K562 (cell line): ENCODE measurements around the gene HSD11B1L. TPM values are rescaled to one million over a fixed set of nuclear protein-coding genes. Genes with fewer than 3 reads are reported as not detected.

Experiments
- BCOR ChIP-seq: fragments of 450-650 bp; IDR thresholded peaks from 2 replicates; pipeline ENCODE4 v1.6.1; 2016
- EP400 ChIP-seq: fragments of 450-650 bp; IDR thresholded peaks from 2 replicates; pipeline ENCODE4 v1.6.1; 2017; ENCODE audit warnings: antibody characterized with exemption, mild to moderate bottlenecking, moderate library complexity
- GATAD2A ChIP-seq: fragments of 450-650 bp; IDR thresholded peaks from 2 replicates; pipeline ENCODE4 v1.6.1; 2017
- MYBL2 ChIP-seq, 2 experiments: fragments of 450-650 bp in 1 of 2; sonication (generic) in 1 of 2; formaldehyde crosslinking in 1 of 2; IDR thresholded peaks; 2 replicates each; pipeline versions ENCODE4 v1.6.1 to v1.8.1; 2017 to 2022; ENCODE audit warnings: borderline replicate concordance in 1 of 2, inconsistent platforms in 1 of 2, low read depth in 1 of 2, mild to moderate bottlenecking in 1 of 2, missing genetic modification reagents in 1 of 2, moderate library complexity in 1 of 2
- PHB ChIP-seq: fragments of 250-450 bp; sonication (Bioruptor Pico); IDR thresholded peaks from 2 replicates; pipeline ENCODE4 v1.5.0; 2021
- PHB2 ChIP-seq: fragments of 450-650 bp; IDR thresholded peaks from 2 replicates; pipeline ENCODE4 v1.6.1; 2017; ENCODE audit warnings: low read depth
- PURB ChIP-seq: sonication (generic); formaldehyde crosslinking; IDR thresholded peaks from 2 replicates; pipeline ENCODE4 v1.9.0; 2021; ENCODE audit warnings: low read depth, mild to moderate bottlenecking, missing genetic modification reagents
- RB1 ChIP-seq: fragments of 450-650 bp; IDR thresholded peaks from 2 replicates; pipeline ENCODE4 v1.6.1; 2017; ENCODE audit warnings: low read depth, mild to moderate bottlenecking
- TCFL5 ChIP-seq: fragments of 250-450 bp; sonication (Bioruptor Pico); conservative IDR thresholded peaks from 2 replicates; pipeline ENCODE4 v1.6.1; 2021; ENCODE audit warnings: mild to moderate bottlenecking, moderate library complexity, matching md5 sums
- ZKSCAN1 ChIP-seq: fragments of 150-350 bp; IDR thresholded peaks from 2 replicates; pipeline ENCODE4 v1.6.1; 2016; ENCODE audit warnings: low read depth, low read length
- ZNF175 ChIP-seq: fragments of 200-800 bp; sonication (Bioruptor generic); IDR thresholded peaks from 2 replicates; pipeline ENCODE4 v1.6.1; 2016; ENCODE audit warnings: low read depth, mild to moderate bottlenecking, missing genetic modification characterization, missing compliant biosample characterization
- ZNF212 ChIP-seq: fragments of 450-650 bp; formaldehyde crosslinking; IDR thresholded peaks from 2 replicates; pipeline ENCODE4 v1.4.0; 2020; ENCODE audit warnings: mild to moderate bottlenecking
- ZNF274 ChIP-seq: IDR thresholded peaks from 2 replicates; pipeline ENCODE4 v1.6.1; 2011; ENCODE audit warnings: low read depth, mild to moderate bottlenecking, low read length, moderate library complexity, borderline replicate concordance
- ZNF668 ChIP-seq: fragments of 250-450 bp; sonication (Bioruptor Pico); IDR thresholded peaks from 2 replicates; pipeline ENCODE4 v1.8.0; 2022; ENCODE audit warnings: mild to moderate bottlenecking, inconsistent platforms
- ZNF740 ChIP-seq, 3 experiments: fragments of 200-800 bp in 1 of 3; sonication (Bioruptor generic) in 1 of 3; sonication (generic) in 1 of 3; formaldehyde crosslinking in 1 of 3; IDR thresholded peaks; 2 replicates each; pipeline versions ENCODE4 v1.6.1 to v1.8.0; 2016 to 2022; ENCODE audit warnings: mild to moderate bottlenecking in 2 of 3, missing compliant biosample characterization in 2 of 3, missing genetic modification characterization in 2 of 3, missing genetic modification reagents in 1 of 3
- ZNF764 ChIP-seq: fragments of 250-450 bp; sonication (Bioruptor Pico); IDR thresholded peaks from 2 replicates; pipeline ENCODE4 v1.4.0; 2020; ENCODE audit warnings: low read depth, mild to moderate bottlenecking, moderate library complexity
- polyA plus RNA-seq, 8 experiments: library from polyadenylated mRNA; depleted of rRNA in 4 of 8; stranded (reverse) in 5 of 8; unstranded in 3 of 8; fragments of >200 nt; fragmentation: Nextera tagmentation in 2 of 8; fragmentation: Illumina TruSeq in 1 of 8; extraction: Ambion mirVana in 2 of 8; extraction: Trizol in 1 of 8; gene quantifications; 2 replicates each; pipeline versions ENCODE4 v1.2.1 to v1.2.3, GENCODE V29; 2011 to 2014; ENCODE audit warnings: inconsistent platforms in 1 of 8, missing spikeins in 1 of 8
- total RNA-seq, 7 experiments: library from RNA; depleted of rRNA in 6 of 7; stranded (reverse); fragments of >200 nt in 6 of 7; fragmentation: Illumina TruSeq in 2 of 7; extraction: Trizol in 2 of 7; gene quantifications; 2 replicates each; pipeline versions ENCODE4 v1.2.1 to v1.2.3, GENCODE V29; 2011 to 2021; ENCODE audit warnings: low replicate concordance in 1 of 7
- TF ChIP-seq, protein P1 (sequence below): sonication (generic); formaldehyde crosslinking; IDR thresholded peaks from 2 replicates; pipeline ENCODE4 v1.5.0; 2020; ENCODE audit warnings: missing genetic modification reagents
- TF ChIP-seq, protein P2 (sequence below): fragments of 250-450 bp; sonication (Bioruptor Pico); IDR thresholded peaks from 2 replicates; pipeline ENCODE4 v1.9.0; 2021; ENCODE audit warnings: mild to moderate bottlenecking, inconsistent platforms
- TF ChIP-seq, protein P3 (sequence below): IDR thresholded peaks from 2 replicates; pipeline ENCODE4 v1.6.1; 2016; ENCODE audit warnings: missing genetic modification characterization, missing compliant biosample characterization
- TF ChIP-seq, protein P4 (sequence below), 2 experiments: fragments of 450-650 bp in 1 of 2; sonication (generic) in 1 of 2; formaldehyde crosslinking in 1 of 2; IDR thresholded peaks in 1 of 2; conservative IDR thresholded peaks in 1 of 2; 2 replicates each; pipeline versions ENCODE4 v1.6.1 to v1.8.1; 2016 to 2023; ENCODE audit warnings: mild to moderate bottlenecking in 2 of 2, moderate library complexity in 2 of 2, inconsistent platforms in 1 of 2, missing genetic modification reagents in 1 of 2

HSD11B1L gene
- total and polyA plus RNA-seq, 9 of the 15 experiments (the other 6 are each of a cell fraction or from before 2014, with no cell fraction given): 0.31 to 7.7 (median 2.3) TPM

- TF ChIP-seq, protein P1, sequence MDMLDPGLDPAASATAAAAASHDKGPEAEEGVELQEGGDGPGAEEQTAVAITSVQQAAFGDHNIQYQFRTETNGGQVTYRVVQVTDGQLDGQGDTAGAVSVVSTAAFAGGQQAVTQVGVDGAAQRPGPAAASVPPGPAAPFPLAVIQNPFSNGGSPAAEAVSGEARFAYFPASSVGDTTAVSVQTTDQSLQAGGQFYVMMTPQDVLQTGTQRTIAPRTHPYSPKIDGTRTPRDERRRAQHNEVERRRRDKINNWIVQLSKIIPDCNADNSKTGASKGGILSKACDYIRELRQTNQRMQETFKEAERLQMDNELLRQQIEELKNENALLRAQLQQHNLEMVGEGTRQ (CRISPR knock-in tag): peak; percentile 2; the same call in 1 of the 2 replicates
- TF ChIP-seq PHB2 (0 out of 2 replicates have a peak, but pooled peaks have one; percentile 35), EP400 (peak; percentile 99), RB1 (peak; percentile 92), ZNF212 (no peak), ZNF274 (no peak), ZNF175 (no peak), GATAD2A (0 out of 2 replicates have a peak, but pooled peaks have one; percentile 33), ZNF668 (CRISPR knock-in tag) (no peak), BCOR (no peak), PHB (CRISPR knock-in tag) (no peak), ZNF740 (CRISPR knock-in tag; IDR thresholded peaks at IDR 0.05) (no peak; the same call in 1 of the 2 replicates), ZNF740 (tag; IDR thresholded peaks at IDR 0.05) (no peak), TCFL5 (CRISPR knock-in tag) (no peak), MYBL2 (IDR thresholded peaks at IDR 0.05; ENCODE audit: low read depth) (no peak), MYBL2 (CRISPR knock-in tag; IDR thresholded peaks at IDR 0.05; ENCODE audit: borderline replicate concordance) (no peak), ZNF764 (CRISPR knock-in tag) (no peak), ZKSCAN1 (peak; percentile 37), PURB (CRISPR knock-in tag) (no peak)
- TF ChIP-seq, protein P2, sequence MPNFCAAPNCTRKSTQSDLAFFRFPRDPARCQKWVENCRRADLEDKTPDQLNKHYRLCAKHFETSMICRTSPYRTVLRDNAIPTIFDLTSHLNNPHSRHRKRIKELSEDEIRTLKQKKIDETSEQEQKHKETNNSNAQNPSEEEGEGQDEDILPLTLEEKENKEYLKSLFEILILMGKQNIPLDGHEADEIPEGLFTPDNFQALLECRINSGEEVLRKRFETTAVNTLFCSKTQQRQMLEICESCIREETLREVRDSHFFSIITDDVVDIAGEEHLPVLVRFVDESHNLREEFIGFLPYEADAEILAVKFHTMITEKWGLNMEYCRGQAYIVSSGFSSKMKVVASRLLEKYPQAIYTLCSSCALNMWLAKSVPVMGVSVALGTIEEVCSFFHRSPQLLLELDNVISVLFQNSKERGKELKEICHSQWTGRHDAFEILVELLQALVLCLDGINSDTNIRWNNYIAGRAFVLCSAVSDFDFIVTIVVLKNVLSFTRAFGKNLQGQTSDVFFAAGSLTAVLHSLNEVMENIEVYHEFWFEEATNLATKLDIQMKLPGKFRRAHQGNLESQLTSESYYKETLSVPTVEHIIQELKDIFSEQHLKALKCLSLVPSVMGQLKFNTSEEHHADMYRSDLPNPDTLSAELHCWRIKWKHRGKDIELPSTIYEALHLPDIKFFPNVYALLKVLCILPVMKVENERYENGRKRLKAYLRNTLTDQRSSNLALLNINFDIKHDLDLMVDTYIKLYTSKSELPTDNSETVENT: peak; percentile 93
- TF ChIP-seq, protein P3, sequence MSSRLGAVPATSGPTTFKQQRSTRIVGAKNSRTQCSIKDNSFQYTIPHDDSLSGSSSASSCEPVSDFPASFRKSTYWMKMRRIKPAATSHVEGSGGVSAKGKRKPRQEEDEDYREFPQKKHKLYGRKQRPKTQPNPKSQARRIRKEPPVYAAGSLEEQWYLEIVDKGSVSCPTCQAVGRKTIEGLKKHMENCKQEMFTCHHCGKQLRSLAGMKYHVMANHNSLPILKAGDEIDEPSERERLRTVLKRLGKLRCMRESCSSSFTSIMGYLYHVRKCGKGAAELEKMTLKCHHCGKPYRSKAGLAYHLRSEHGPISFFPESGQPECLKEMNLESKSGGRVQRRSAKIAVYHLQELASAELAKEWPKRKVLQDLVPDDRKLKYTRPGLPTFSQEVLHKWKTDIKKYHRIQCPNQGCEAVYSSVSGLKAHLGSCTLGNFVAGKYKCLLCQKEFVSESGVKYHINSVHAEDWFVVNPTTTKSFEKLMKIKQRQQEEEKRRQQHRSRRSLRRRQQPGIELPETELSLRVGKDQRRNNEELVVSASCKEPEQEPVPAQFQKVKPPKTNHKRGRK (tag): no peak
- TF ChIP-seq, protein P4, sequence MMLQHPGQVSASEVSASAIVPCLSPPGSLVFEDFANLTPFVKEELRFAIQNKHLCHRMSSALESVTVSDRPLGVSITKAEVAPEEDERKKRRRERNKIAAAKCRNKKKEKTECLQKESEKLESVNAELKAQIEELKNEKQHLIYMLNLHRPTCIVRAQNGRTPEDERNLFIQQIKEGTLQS (IDR thresholded peaks at IDR 0.05): no peak
- TF ChIP-seq, protein P4 (CRISPR knock-in tag; conservative IDR thresholded peaks at IDR 0.05): peak; percentile 80
Measured at GRCh38 chr19:5690125-5690954, 9.5 kb downstream of the HSD11B1L start, which contains the start of gene RPL36 (continued).
